Measurements from ENCODE around the gene ATF7IP2. TPM values are rescaled to one million over a fixed set of nuclear protein-coding genes. Genes with fewer than 3 reads are reported as not detected.
A peak's percentile ranks its signal among the peaks of the same experiment; 100 is the strongest.

The ATF7IP2 gene
- total and polyA plus RNA-seq, 9 of the 15 experiments (the other 6 are each of a cell fraction or from before 2014, with no cell fraction given) = 131 to 515 (median 196) TPM

GRCh38 chr16:10343124-10343760 lies 42.6 kb upstream of the ATF7IP2 start (continued):
- no peak for TF ChIP-seq ZNF445 (CRISPR knock-in tag; IDR thresholded peaks at IDR 0.05; ENCODE audit: low read depth)
- no peak for TF ChIP-seq ZNF224 (CRISPR knock-in tag; IDR thresholded peaks at IDR 0.05)
- no peak for TF ChIP-seq ERF (CRISPR knock-in tag; IDR thresholded peaks at IDR 0.05)
- TF ChIP-seq ZFPM2 (CRISPR knock-in tag; IDR thresholded peaks at IDR 0.05) = no peak
- TF ChIP-seq POLR2B (IDR thresholded peaks at IDR 0.05; ENCODE audit: low read depth, partially characterized antibody) = no peak
- TF ChIP-seq FOXJ3 (CRISPR knock-in tag; IDR thresholded peaks at IDR 0.05) = no peak
- TF ChIP-seq ZNF79 (CRISPR knock-in tag; IDR thresholded peaks at IDR 0.05; ENCODE audit: low read depth) = no peak
- TF ChIP-seq, protein P1, sequence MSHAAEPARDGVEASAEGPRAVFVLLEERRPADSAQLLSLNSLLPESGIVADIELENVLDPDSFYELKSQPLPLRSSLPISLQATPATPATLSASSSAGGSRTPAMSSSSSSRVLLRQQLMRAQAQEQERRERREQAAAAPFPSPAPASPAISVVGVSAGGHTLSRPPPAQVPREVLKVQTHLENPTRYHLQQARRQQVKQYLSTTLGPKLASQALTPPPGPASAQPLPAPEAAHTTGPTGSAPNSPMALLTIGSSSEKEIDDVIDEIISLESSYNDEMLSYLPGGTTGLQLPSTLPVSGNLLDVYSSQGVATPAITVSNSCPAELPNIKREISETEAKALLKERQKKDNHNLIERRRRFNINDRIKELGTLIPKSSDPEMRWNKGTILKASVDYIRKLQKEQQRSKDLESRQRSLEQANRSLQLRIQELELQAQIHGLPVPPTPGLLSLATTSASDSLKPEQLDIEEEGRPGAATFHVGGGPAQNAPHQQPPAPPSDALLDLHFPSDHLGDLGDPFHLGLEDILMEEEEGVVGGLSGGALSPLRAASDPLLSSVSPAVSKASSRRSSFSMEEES (CRISPR knock-in tag; IDR thresholded peaks at IDR 0.05) = no peak
- no peak for TF ChIP-seq SIX5 (IDR thresholded peaks at IDR 0.05; ENCODE audit: borderline replicate concordance in 1 of 2, insufficient read depth in 1 of 2, low read depth in 1 of 2, low read length in 2 of 2)
- TF ChIP-seq POLR2G (IDR thresholded peaks at IDR 0.05; ENCODE audit: low read depth, low read length) = no peak
- no peak for TF ChIP-seq ZFP30 (CRISPR knock-in tag; IDR thresholded peaks at IDR 0.05; ENCODE audit: borderline replicate concordance)
- TF ChIP-seq, protein P2, sequence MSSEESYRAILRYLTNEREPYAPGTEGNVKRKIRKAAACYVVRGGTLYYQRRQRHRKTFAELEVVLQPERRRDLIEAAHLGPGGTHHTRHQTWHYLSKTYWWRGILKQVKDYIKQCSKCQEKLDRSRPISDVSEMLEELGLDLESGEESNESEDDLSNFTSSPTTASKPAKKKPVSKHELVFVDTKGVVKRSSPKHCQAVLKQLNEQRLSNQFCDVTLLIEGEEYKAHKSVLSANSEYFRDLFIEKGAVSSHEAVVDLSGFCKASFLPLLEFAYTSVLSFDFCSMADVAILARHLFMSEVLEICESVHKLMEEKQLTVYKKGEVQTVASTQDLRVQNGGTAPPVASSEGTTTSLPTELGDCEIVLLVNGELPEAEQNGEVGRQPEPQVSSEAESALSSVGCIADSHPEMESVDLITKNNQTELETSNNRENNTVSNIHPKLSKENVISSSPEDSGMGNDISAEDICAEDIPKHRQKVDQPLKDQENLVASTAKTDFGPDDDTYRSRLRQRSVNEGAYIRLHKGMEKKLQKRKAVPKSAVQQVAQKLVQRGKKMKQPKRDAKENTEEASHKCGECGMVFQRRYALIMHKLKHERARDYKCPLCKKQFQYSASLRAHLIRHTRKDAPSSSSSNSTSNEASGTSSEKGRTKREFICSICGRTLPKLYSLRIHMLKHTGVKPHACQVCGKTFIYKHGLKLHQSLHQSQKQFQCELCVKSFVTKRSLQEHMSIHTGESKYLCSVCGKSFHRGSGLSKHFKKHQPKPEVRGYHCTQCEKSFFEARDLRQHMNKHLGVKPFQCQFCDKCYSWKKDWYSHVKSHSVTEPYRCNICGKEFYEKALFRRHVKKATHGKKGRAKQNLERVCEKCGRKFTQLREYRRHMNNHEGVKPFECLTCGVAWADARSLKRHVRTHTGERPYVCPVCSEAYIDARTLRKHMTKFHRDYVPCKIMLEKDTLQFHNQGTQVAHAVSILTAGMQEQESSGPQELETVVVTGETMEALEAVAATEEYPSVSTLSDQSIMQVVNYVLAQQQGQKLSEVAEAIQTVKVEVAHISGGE (CRISPR knock-in tag; IDR thresholded peaks at IDR 0.05) = 0 out of 6 replicates have a peak, but pooled peaks of 1 of the 3 experiments have one; percentile 33
- no peak for TF ChIP-seq EZH2 (IDR thresholded peaks at IDR 0.05; ENCODE audit: borderline replicate concordance, low read depth, low read length)
- no peak for TF ChIP-seq HMG20A (CRISPR knock-in tag; conservative IDR thresholded peaks at IDR 0.05)
- TF ChIP-seq KHSRP (IDR thresholded peaks at IDR 0.05) = no peak
- no peak for TF ChIP-seq SP1 (CRISPR knock-in tag; IDR thresholded peaks at IDR 0.05)
- TF ChIP-seq ZBED1 (IDR thresholded peaks at IDR 0.05) = no peak
- 0 out of 2 replicates have a peak, but pooled peaks have one; percentile 25 for TF ChIP-seq SMARCA4 (IDR thresholded peaks at IDR 0.05)
- no peak for TF ChIP-seq ZNF696 (CRISPR knock-in tag; conservative IDR thresholded peaks at IDR 0.05)
- TF ChIP-seq POLR2A (conservative IDR thresholded peaks at IDR 0.05) = no peak
- TF ChIP-seq LARP7 (IDR thresholded peaks at IDR 0.05) = no peak
- no peak for TF ChIP-seq MTA1 (IDR thresholded peaks at IDR 0.05; ENCODE audit: borderline replicate concordance)
- TF ChIP-seq DLX4 (CRISPR knock-in tag; IDR thresholded peaks at IDR 0.05) = no peak
- TF ChIP-seq KAT7 (CRISPR knock-in tag; IDR thresholded peaks at IDR 0.05; ENCODE audit: borderline replicate concordance) = no peak
- TF ChIP-seq BRD4 (IDR thresholded peaks at IDR 0.05) = no peak
- no peak for TF ChIP-seq WHSC1 (IDR thresholded peaks at IDR 0.05; ENCODE audit: low read length)
